NCI-H1105 (cell line): ENCODE results near the gene FLT3.

ENCODE experiments used
- DNase-seq: peaks from one replicate; lab custom pipeline; 2025; lab: John Stamatoyannopoulos, UW

FLT3 gene

GRCh38 chr13:27960362-27961226 is 139.8 kb downstream of the FLT3 start:
- peak; percentile 18 for DNase-seq

GRCh38 chr13:27959976-27960361 is 140.4 kb downstream of the FLT3 start:
- DNase-seq: no peak

GRCh38 chr13:27956576-27957300 is 143.6 kb downstream of the FLT3 start:
- no peak for DNase-seq

- DNase-seq: no peak
Observed at GRCh38 chr13:27955014-27955591, 145.3 kb downstream of the FLT3 start.

GRCh38 chr13:27954406-27954851 is 145.9 kb downstream of the FLT3 start:
- no peak for DNase-seq

GRCh38 chr13:27953676-27954405 is 146.5 kb downstream of the FLT3 start:
- peak; percentile 49 for DNase-seq
